ENCODE measurements around the gene RASGRF2. TPM values are rescaled to one million over a fixed set of nuclear protein-coding genes. Genes with fewer than 3 reads are reported as not detected.

Gene RASGRF2
- total and polyA plus RNA-seq, 8 donors, result 0.63 to 9.0 (median 4.0) TPM

GRCh38 chr5:81180780-81181460 lies 220.8 kb downstream of the RASGRF2 start:
- H3K36me3 ChIP-seq, result peaks cover 0 to 5% (median 0%) of the 10 kb centered on the region in 4 donors
- TF ChIP-seq CTCF (IDR thresholded peaks at IDR 0.05) (no peak), POLR2AphosphoS5 (IDR thresholded peaks at IDR 0.05) (no peak), POLR2A (IDR thresholded peaks at IDR 0.05) (no peak), EP300 (IDR thresholded peaks at IDR 0.05) (no peak)
- no peaks in the 10 kb centered on the region for H3K27me3 ChIP-seq
- H3K9me3 ChIP-seq, result no peaks in the 10 kb centered on the region
- H3K4me1 ChIP-seq, result no peaks in the 10 kb centered on the region
- no peak for DNase-seq
- intact Hi-C loops (cut with DNase I; ENCODE audit: low total_unique reads), result no loop called here
- H3K4me3 ChIP-seq, result no peak overlapping the region
- WGBS, 5 donors, result 57 to 73% (median 67%) methylated on average over 5 of the region's 5 CpGs
- no peak overlapping the region for H3K27ac ChIP-seq

GRCh38 chr5:81181576-81182316 lies 221.6 kb downstream of the RASGRF2 start:
- H3K4me1 ChIP-seq, result no peaks in the 10 kb centered on the region
- no peak for DNase-seq
- peaks cover 0 to 5% (median 0%) of the 10 kb centered on the region in 4 donors for H3K36me3 ChIP-seq
- no peaks in the 10 kb centered on the region for H3K9me3 ChIP-seq
- intact Hi-C loops (cut with DNase I; ENCODE audit: low total_unique reads), result no loop called here
- H3K27me3 ChIP-seq, result no peaks in the 10 kb centered on the region
- H3K27ac ChIP-seq, result no peak overlapping the region
- TF ChIP-seq CTCF (IDR thresholded peaks at IDR 0.05) (no peak), POLR2AphosphoS5 (IDR thresholded peaks at IDR 0.05) (no peak)
- H3K4me3 ChIP-seq, result no peak overlapping the region
- 70 to 83% (median 81%) methylated on average over 4 of the region's 4 CpGs for WGBS, 5 donors

GRCh38 chr5:81182396-81183390 lies 222.5 kb downstream of the RASGRF2 start:
- no peak for TF ChIP-seq POLR2AphosphoS5 (IDR thresholded peaks at IDR 0.05)
- no peak for TF ChIP-seq POLR2A (IDR thresholded peaks at IDR 0.05)
- TF ChIP-seq EP300 (IDR thresholded peaks at IDR 0.05), result no peak
- no peak for TF ChIP-seq CTCF (IDR thresholded peaks at IDR 0.05)
- H3K4me1 ChIP-seq, result no peaks in the 10 kb centered on the region
- H3K27me3 ChIP-seq, result peaks cover 0 to 4% (median 0%) of the 10 kb centered on the region in 3 donors
- intact Hi-C loops (cut with DNase I; ENCODE audit: low total_unique reads), result no loop called here
- H3K27ac ChIP-seq, result no peak overlapping the region
- no peak overlapping the region for H3K4me3 ChIP-seq
- WGBS, 5 donors, result 78 to 83% (median 81%) methylated on average over 9 of the region's 9 CpGs
- H3K36me3 ChIP-seq, result peaks cover 0 to 5% (median 0%) of the 10 kb centered on the region in 4 donors
- DNase-seq, result no peak
- no peaks in the 10 kb centered on the region for H3K9me3 ChIP-seq
